Measurements from ENCODE around the gene TGFBR2.

TGFBR2 gene

GRCh38 chr3:30728143-30728542 lies 121.7 kb downstream of the TGFBR2 start:
- FAIRE-seq: no peak

GRCh38 chr3:30729512-30729911 lies 123.1 kb downstream of the TGFBR2 start:
- FAIRE-seq: no peak

GRCh38 chr3:30729936-30730335 lies 123.5 kb downstream of the TGFBR2 start:
- no peak for FAIRE-seq

- no peak for FAIRE-seq
Measured at GRCh38 chr3:30730967-30731366, 124.6 kb downstream of the TGFBR2 start.

GRCh38 chr3:30733209-30733608 lies 126.8 kb downstream of the TGFBR2 start:
- FAIRE-seq: no peak

- FAIRE-seq: no peak
Measured at GRCh38 chr3:30733696-30734095, 127.3 kb downstream of the TGFBR2 start.

- FAIRE-seq: no peak
Measured at GRCh38 chr3:30737743-30738499, 131.5 kb downstream of the TGFBR2 start.

- FAIRE-seq: no peak
Measured at GRCh38 chr3:30738605-30739004, 132.2 kb downstream of the TGFBR2 start.

GRCh38 chr3:30741889-30742288 lies 135.5 kb downstream of the TGFBR2 start:
- FAIRE-seq: no peak

GRCh38 chr3:30742796-30743619 lies 136.6 kb downstream of the TGFBR2 start:
- no peak for FAIRE-seq
